ENCODE data around the gene SLCO2A1.

The SLCO2A1 gene

GRCh38 chr3:133888726-133889340, 140.9 kb downstream of the SLCO2A1 start:
- TF ChIP-seq CTCF (IDR thresholded peaks at IDR 0.05) = no peak

GRCh38 chr3:133887803-133888703, 141.7 kb downstream of the SLCO2A1 start:
- no peak for TF ChIP-seq CTCF (IDR thresholded peaks at IDR 0.05)

- TF ChIP-seq CTCF (IDR thresholded peaks at IDR 0.05) = no peak
Measured at GRCh38 chr3:133887074-133887802, 142.5 kb downstream of the SLCO2A1 start.

GRCh38 chr3:133886031-133886722, 143.5 kb downstream of the SLCO2A1 start:
- no peak for TF ChIP-seq CTCF (IDR thresholded peaks at IDR 0.05)

GRCh38 chr3:133884887-133885711, 144.6 kb downstream of the SLCO2A1 start:
- no peak for TF ChIP-seq CTCF (IDR thresholded peaks at IDR 0.05)

- no peak for TF ChIP-seq CTCF (IDR thresholded peaks at IDR 0.05)
Measured at GRCh38 chr3:133884054-133884886, 145.5 kb downstream of the SLCO2A1 start.
